ENCODE data around the gene RBM15.

GRCh38 chr1:110384581-110385321 lies 45.6 kb downstream of the RBM15 start:
- TF ChIP-seq, protein P1, sequence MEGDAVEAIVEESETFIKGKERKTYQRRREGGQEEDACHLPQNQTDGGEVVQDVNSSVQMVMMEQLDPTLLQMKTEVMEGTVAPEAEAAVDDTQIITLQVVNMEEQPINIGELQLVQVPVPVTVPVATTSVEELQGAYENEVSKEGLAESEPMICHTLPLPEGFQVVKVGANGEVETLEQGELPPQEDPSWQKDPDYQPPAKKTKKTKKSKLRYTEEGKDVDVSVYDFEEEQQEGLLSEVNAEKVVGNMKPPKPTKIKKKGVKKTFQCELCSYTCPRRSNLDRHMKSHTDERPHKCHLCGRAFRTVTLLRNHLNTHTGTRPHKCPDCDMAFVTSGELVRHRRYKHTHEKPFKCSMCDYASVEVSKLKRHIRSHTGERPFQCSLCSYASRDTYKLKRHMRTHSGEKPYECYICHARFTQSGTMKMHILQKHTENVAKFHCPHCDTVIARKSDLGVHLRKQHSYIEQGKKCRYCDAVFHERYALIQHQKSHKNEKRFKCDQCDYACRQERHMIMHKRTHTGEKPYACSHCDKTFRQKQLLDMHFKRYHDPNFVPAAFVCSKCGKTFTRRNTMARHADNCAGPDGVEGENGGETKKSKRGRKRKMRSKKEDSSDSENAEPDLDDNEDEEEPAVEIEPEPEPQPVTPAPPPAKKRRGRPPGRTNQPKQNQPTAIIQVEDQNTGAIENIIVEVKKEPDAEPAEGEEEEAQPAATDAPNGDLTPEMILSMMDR (IDR thresholded peaks at IDR 0.05) = no peak
- TF ChIP-seq POLR2A (IDR thresholded peaks at IDR 0.05) = peak; percentile 16
- TF ChIP-seq POLR2AphosphoS5 (IDR thresholded peaks at IDR 0.05) = peak in 1 of 3 donors; percentile 54
- TF ChIP-seq EP300 (IDR thresholded peaks at IDR 0.05; ENCODE audit: low read depth) = no peak

All from transverse colon (tissue), 4 donors.